GM18505 (cell line): ENCODE measurements around the gene PTPRM.

ENCODE experiments used
- ATAC-seq: cut with Tn5 transposase; IDR thresholded peaks from one replicate; pipeline ENCODE4 v1.9.1; 2021; ENCODE audit not compliant: unreplicated experiment
- POLR2A ChIP-seq: IDR thresholded peaks from 4 replicates; pipeline ENCODE4 v1.6.1; 2011; ENCODE audit warnings: borderline replicate concordance; ENCODE audit not compliant: insufficient read depth, insufficient read length; ENCODE audit errors: extremely low read depth

PTPRM gene

DNA sequence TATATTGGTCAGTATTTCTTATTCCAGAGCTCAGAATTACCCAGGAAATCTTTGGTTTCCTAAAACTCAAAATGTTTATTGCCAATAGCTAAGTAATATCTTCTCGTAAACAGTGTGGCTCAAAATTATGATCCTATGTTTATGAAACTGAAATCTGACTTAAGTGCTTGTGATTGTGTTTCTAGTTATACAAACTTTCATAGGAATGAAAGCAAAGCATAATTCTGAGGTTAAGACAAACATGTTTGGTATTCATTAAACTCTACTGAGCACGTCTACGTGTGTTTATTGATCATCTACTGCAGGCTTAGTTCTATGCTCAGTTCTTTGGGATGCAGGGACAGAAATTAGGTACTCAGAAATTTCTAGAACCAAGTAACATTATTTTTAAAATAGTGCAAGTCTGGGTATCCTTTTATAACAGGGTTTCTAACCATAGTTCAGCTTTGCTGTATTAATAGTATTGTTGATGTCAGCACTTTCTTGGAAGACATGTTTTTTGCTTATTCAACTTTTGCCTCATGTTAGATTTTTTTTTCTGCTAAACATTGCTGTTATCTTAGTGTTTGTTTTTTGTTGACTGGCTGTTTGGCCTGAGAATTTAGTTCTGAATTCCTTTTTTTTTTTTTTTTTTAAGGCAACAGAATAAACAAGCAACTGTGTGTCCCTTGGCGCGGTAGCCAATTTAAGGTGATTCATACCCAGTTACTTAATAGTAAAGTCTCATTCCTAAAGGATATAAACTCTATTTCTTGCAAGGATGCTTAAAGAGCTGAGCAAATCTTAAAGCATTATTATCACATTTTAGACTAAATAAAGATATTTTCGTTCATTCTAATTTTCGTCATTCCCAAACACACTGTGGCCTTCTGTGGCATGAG is 31.3 kb downstream of the PTPRM start:
- TF ChIP-seq POLR2A, result no peak
- no peak for ATAC-seq

DNA sequence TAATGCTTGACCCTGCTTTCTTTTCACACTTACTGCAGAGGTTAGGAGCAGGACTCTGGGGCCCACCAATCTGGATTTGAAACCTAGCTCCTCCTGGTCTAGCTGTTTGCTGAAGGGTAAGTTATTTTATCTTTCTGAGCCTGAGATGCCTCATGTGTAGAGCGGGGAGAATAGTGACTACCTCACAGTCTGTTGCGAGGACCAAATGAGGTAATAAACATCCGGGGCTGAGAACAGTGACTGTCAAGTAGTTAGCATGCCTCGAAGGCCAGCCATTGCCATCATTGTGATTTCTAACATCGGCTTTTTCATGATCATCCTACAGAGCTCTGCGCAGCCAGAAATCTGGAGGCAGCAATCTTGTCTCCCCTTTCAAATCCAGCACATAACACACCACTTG is 32.9 kb downstream of the PTPRM start:
- no peak for ATAC-seq

DNA sequence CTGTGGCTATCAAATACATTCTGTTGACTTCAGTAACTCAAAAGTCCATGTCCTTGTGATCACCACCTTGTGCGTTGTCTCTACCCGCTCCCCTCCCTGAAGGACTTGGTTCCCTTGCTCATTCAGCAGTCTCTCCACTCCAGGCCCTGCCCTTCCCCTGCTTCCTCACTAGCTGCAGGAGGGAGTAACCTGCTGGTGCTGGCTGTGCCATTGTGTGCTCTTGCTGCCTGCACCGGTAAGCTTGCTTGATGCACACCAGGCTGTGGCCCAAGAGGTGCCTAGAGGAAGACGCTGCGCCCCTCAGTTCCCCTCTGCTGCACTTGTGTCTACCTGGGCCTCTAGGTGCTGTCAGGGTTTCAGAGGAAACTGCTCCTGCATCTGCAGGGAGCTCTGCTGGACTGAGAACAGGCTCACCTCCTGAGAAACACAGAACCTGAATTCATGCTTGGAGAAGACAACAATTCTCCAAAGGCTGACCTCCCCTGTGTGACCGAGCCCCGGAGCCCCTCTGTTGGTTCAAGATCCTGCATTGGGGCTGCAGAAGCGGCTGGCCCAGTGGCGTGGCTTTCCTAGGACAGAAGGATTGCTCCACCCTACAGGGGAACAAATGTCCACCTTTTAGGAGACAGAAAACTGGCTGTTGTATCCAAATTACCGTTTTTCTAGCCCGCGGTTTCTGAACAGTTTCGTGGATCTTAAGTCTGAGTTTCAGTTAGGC is 33.6 kb downstream of the PTPRM start:
- no peak for TF ChIP-seq POLR2A
- ATAC-seq, result no peak

More for the DNA sequence above, 32.9 kb downstream of the PTPRM start:
- TF ChIP-seq POLR2A, result no peak

DNA sequence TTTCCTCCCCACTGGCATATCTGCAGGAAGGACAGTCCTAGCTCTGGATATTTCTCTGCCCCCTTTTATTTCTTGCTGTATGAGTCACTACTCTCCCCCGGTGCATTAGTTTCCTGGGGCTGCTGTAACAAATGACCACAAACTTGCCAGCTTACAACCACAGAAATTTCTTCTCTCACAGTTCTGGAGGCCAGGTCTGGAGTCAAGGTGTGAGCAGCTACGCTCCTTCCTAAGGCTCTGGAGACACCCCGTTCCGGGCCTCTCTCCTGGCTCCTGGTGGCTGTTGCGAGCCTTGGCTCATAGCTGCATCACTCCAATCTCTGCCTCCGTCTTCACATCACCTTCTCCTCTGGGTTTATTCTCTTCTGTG is 34.1 kb downstream of the PTPRM start:
- no peak for ATAC-seq
- TF ChIP-seq POLR2A, result no peak

GRCh38 chr18:7601936-7602335 is 34.8 kb downstream of the PTPRM start:
- ATAC-seq, result no peak
- TF ChIP-seq POLR2A, result no peak

DNA sequence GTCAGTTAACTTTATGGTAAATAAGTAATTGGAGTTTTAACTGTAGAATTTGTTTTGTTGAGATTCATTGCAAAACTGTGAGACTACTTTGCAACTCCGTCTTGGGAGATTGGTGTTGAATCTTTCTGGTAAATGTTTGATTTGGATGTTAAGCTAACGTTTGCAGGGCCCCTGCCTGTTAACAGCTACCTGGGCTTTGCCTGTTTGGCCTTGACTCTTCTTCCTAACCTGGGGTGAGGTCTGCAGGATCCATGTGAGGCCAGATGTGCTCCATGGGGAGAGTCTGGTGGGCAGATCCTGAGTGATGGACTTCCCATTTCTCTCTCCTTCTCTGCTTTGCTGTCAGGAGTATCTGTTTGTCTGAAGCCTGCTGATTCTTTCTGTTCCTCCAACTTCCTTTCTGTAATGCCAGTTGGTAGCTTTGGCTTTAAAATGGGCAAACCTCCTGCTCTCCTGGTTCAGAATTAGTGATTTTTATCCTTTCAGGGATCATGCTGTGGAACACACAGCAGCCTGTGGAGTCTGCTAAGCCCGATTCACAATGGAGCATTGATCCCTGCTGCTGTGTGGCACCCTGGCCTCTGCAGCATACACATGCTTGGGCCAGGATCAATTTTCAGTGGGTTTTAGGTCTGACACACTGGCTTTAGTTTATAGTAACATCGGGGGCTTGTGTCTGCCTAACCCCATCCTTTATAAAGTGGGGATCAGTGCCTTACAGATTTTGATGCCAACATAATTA is 36.3 kb downstream of the PTPRM start:
- ATAC-seq, result no peak
- TF ChIP-seq POLR2A, result no peak

- TF ChIP-seq POLR2A, result no peak
- no peak for ATAC-seq
Observed at GRCh38 chr18:7604361-7604760, 37.2 kb downstream of the PTPRM start.

- TF ChIP-seq POLR2A, result no peak
- no peak for ATAC-seq
Observed at GRCh38 chr18:7605705-7606104, 38.6 kb downstream of the PTPRM start.

DNA sequence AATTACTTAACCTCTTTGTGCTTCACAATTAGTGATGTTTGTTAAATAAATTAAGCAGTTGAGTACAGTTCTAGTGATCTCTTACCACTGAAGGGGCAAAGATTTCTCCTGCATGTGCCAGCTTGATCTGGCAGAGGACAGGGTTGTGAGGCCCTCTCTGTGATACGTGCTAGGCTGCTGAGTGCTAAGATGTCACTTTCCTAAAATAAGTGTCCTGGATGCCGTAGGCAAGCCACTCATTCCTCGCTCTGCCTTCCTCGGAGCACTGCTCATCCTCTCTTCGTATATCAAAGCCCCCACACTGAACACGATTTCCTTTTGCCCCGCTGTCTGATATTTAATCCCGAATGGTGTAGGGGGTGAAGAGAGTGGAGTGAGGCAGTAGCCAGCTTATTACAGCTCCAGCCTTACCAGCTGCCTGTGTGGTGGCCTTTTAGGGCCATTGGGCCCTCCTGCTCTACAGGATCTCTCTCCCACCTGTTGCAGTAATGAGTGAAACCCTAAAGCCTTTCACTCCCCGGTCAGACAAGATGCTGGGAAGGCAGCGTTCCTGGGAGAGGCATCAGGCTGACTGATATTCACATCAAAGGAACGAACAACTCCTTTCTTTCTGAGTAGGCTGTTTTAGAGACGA is 40.5 kb downstream of the PTPRM start:
- ATAC-seq, result no peak
- TF ChIP-seq POLR2A, result no peak

DNA sequence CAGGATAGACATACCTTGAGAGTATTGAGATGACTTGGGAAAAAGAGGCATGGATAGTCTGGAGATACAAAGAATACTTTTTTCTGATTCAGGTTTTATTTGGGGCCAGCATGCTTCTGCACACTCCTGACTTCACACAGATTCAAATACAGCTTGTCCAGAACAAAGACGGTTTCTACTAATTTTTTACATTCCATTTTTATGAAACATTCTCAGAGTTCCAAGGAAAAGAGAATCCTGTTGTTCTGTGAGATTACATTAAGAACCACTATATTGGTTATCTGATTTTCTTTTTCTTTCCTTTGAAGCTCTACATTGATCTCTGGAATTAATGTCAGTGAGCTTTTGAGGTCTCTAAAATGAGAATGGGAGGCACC is 41.0 kb downstream of the PTPRM start:
- no peak for ATAC-seq
- TF ChIP-seq POLR2A, result no peak

DNA sequence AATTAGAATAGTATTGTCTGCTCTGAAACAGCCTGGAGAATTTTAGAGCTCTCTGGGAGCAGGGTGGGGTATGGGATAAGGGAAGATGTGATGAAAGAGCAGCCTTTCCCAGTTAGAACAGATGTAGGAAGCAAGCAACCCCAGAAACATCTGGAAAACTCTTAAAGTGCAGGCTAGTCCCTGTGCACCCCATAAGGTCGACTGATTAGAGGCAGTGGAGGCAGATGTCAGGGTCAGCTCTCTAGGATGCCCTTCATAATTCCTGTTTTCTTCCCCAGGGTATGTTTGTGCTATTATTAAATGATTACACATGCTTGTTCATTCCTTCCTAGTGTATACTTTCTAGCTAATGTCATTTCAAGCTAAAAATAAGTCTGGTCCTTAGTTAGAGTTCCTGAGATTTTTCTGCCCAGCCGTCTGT is 41.7 kb downstream of the PTPRM start:
- no peak for ATAC-seq
- no peak for TF ChIP-seq POLR2A

DNA sequence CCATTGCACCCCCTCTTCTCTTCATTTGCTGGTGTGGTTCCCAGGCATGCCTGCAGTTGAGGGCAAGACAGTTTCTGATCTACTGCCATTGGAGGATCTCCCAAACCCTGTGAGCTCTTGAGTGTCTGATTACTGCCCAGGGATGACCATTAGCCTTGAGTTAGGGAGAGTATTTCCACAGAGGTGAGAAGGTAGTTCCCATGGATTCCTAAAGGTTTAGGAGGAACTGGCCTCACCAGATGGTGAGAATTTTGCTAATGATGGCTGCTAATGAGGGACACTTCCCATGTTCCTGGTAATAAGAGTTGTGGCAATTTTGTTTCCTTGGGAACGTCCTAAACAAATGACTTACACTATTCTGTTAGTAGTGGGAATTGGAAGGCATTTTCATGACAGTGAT is 42.5 kb downstream of the PTPRM start:
- no peak for ATAC-seq
- TF ChIP-seq POLR2A, result no peak

GRCh38 chr18:7614042-7614441 is 46.9 kb downstream of the PTPRM start:
- ATAC-seq, result no peak
- TF ChIP-seq POLR2A, result no peak

DNA sequence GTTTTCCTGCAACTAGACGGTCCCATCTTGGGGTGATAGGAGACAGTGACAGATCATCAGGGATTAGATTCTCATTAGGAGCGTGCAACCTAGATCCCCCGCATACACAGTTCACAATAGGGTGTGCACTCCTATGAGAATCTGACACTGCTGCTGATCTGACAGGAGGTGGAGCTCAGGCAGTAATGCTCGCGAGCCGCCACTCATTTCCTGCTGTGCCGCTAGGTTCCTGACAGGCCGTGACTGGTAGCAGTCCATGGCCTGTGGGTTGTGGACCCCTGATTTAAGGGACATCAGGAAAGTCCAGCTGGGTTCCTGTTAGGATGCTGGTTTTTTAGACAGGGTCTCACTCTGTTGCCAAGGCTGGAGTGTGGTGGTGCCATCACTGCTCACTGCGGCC is 48.7 kb downstream of the PTPRM start:
- ATAC-seq, result no peak
- TF ChIP-seq POLR2A, result no peak

- no peak for ATAC-seq
- no peak for TF ChIP-seq POLR2A
Observed at GRCh38 chr18:7616661-7617060, 49.5 kb downstream of the PTPRM start.
